Measurements from ENCODE around the gene TMPO. TPM values are rescaled to one million over a fixed set of nuclear protein-coding genes. Genes with fewer than 3 reads are reported as not detected.
A peak's percentile ranks its signal among the peaks of the same experiment; 100 is the strongest.
"Not testable (repeated sequence)": the region's sequence is repeated elsewhere in the genome, so short reads cannot be mapped to it uniquely, and the experiment has no call there.

Gene TMPO
- total RNA-seq, 2 experiments from 2014 or later = 397 to 419 TPM

DNA sequence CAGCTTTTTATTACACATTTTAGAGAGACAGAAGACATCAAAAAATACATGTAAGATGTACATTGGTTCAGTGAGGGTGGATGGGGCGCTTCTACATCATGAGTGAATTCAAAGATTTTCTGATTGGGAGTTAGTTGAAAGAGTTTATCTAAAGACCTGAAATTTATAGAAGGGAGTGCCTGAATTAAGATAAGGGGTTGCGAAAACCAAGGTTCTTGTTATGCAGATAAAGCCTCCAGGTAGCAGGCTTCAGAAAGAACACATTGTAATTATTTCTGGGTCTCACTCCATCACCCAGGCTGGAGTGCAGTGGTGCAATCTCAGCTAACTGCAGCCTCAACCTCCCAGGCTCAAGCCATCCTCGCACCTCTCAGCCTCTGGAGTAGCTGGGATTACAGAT is 26.2 kb upstream of the TMPO start:
- ChIA-PET CTCF (interaction anchor here (2.0 kb wide), 1 partner anchor 27 kb away, joined by 6 read pairs; the partner anchor contains the start of gene TMPO), POLR2A (no interaction called here)
- H3K27ac Mint-ChIP-seq = peak overlapping the region; percentile 36
- peaks cover 8% of the 10 kb centered on the region for H3K4me1 Mint-ChIP-seq
- H3K9me3 Mint-ChIP-seq = no peaks in the 10 kb centered on the region
- no peak overlapping the region for H3K4me3 Mint-ChIP-seq
- H3K36me3 Mint-ChIP-seq (ENCODE audit: low read depth) = no peaks in the 10 kb centered on the region
- H3K27me3 Mint-ChIP-seq = peaks cover 4% of the 10 kb centered on the region
- DNase-seq = no peak

DNA sequence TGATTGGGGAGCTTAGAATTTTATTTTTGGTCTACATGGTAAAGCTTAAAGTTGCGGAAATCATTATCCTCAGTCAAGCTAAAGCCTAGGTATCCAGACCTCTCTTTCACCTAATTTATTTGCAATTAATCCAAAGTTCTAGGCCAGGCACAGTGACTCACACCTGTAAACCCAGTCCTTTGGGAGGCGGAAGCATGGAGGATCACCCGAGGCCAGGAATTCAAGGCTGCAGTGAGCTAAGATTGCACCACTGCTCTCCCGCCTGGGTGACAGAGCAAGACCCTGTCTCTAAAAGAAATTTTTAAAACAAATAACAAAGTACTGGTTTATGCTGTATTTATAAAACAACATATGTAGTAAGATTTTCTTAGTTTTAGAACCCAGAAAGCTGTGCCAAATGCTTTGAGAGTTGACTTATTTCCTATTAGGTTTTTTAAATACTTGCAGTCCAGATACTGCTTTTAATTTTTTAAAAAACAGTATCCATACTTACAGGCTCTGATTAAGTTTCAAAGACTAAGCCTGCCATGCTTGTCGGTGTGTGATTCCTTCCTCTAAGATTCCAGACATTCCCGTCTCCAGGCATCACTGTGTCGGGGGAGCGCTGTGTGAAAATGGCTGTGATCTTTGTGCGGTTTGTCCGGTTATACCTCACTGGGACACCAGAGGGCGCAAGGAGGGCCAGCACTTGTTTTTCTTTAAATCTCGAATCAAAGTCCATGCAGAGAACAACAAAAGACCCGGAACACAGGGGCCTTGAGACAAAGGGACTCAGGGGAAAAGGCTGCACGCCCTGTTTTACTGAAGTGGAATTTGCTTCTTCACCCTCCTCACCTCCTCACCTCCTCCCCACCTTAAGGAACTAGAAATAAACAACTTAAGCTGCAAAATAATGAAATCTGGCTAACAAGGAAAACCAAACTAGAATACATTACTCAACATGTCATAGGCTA is 24.6 kb upstream of the TMPO start:
- peak; percentile 86 for DNase-seq
- Mint-ChIP-seq H3K4me3 (peak overlapping the region; percentile 38), H3K4me1 (peaks cover 8% of the 10 kb centered on the region), H3K36me3 (ENCODE audit: low read depth) (no peaks in the 10 kb centered on the region), H3K9me3 (no peaks in the 10 kb centered on the region), H3K27ac (peak overlapping the region; percentile 94), H3K27me3 (peaks cover 4% of the 10 kb centered on the region)
- POLR2A ChIA-PET = interaction anchor here (0.6 to 0.7 kb wide), 2 partner anchors 13 to 212 kb away, joined by 3 to 4 read pairs; no protein-coding TSS in a partner anchor
- CTCF ChIA-PET = interaction anchor here (0.6 to 1.6 kb wide), 14 partner anchors 9 to 141 kb away, joined by 3 to 6 read pairs (median 4); partner anchors contain the start of gene TMPO

DNA sequence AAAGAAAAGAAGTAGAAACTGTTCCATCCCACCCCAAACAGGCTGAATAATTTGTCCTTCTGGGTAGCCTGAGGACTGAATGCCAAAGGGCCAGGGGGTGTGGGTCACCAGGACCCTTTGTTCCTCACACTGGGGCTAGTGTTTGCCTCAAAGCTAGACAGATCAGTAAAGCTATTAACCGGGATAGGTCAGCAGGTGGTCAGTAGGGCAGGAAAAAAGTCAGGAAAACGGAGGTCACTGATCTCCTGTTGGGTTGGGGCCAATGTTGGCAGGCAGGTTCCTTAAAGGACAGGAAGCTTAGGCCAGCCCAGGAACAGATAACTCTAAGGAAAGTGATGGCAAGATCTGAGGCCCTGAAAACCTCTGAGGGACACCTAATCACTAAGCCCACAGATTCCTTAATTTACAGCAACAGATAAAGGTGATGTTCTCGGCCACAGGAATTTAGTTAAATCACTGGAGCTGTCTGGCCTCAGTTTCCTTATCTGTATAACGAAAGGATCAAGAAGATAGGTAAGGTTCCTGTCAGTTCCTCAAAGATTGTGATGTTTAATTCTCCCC is 22.7 kb upstream of the TMPO start:
- no peak for DNase-seq
- Mint-ChIP-seq H3K27ac (no peak overlapping the region), H3K9me3 (no peaks in the 10 kb centered on the region), H3K27me3 (peaks cover 2% of the 10 kb centered on the region), H3K36me3 (ENCODE audit: low read depth) (no peaks in the 10 kb centered on the region), H3K4me1 (peaks cover 10% of the 10 kb centered on the region), H3K4me3 (no peak overlapping the region)
- POLR2A ChIA-PET = no interaction called here
- CTCF ChIA-PET = interaction anchor here (0.7 to 1.6 kb wide), 4 partner anchors 21 to 83 kb away, joined by 3 to 6 read pairs (median 6); partner anchors contain the start of gene TMPO

DNA sequence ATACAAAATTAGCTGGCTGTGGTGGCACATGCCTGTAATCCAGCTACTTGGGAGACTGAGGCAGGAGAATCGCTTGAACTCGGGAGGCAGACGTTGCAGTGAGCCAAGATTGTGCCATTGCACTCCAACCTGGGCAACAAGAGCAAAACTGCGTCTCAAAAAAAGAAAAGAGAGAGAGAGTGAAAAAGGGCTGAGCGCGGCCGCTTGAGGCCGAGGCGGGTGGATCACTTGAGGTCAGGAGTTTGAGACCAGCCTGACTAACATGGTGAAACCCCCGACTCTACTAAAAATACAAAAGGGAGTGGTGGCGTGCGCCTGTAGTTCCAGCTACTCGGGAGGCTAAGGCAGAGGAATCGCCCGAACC is 14.1 kb upstream of the TMPO start:
- H3K9me3 Mint-ChIP-seq; H3K36me3 Mint-ChIP-seq (ENCODE audit: low read depth); POLR2A ChIA-PET; H3K4me3 Mint-ChIP-seq; DNase-seq; H3K27me3 Mint-ChIP-seq; H3K27ac Mint-ChIP-seq: not testable (repeated sequence)
- peaks cover 40% of the 10 kb centered on the region for H3K4me1 Mint-ChIP-seq
- CTCF ChIA-PET = interaction anchor here (0.9 to 1.4 kb wide), 2 partner anchors 12 to 15 kb away, joined by 3 to 7 read pairs; no protein-coding TSS in a partner anchor

DNA sequence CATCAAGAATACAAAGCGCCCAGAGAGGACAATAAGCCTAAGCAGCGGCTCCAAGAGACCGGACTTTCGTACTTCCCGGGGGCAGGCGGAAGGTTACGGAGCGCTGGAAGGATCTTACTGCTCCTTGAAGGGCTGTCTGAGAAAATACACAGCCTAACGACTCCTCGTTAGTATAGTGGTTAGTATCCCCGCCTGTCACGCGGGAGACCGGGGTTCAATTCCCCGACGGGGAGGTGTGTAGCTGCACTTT is 12.1 kb upstream of the TMPO start:
- Mint-ChIP-seq H3K4me3 (peak overlapping the region; percentile 94), H3K27me3 (peaks cover 7% of the 10 kb centered on the region)
- CTCF ChIA-PET = interaction anchor here (0.9 kb wide), 1 partner anchor 31 kb away, joined by 3 read pairs; no protein-coding TSS in a partner anchor

DNA sequence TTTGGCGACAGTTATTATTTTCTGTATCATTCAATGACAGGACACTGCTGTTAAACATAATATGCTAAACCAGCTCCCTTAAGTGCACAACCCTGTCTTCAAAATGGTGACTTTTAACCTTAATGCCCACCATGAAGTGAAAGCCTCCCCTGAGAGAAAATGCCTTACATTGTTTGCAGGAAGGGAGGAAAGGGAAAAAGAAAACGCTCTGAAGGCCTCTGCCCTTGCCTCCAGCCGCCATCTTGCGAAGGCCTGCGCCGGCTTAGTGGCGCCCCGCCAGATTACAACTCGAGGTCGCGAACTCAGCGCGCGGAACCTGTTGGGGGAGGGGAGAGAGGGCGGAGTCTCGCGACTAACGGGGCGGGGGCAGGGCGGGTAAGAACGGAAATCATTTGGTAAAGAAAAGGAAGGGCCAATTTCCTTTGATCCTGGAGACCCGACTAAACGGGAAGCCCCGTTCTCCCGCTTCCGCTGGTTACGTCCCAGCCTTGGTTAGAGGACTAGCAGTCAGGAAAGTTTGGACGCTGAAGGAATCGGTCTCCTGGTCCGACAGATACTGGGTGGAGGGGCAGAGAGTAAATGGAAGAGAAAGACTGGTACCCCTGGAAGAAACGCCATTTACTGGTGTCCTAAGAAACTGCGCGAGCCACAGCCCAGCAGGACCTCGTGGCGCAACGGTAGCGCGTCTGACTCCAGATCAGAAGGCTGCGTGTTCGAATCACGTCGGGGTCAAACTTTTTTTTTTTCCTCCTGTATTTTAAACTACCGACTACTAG is 11.6 kb upstream of the TMPO start:
- Mint-ChIP-seq H3K36me3 (ENCODE audit: low read depth) (peaks cover 6% of the 10 kb centered on the region), H3K4me3 (peak overlapping the region; percentile 94), H3K27me3 (peaks cover 7% of the 10 kb centered on the region), H3K9me3 (no peaks in the 10 kb centered on the region), H3K27ac (peak overlapping the region; percentile 99), H3K4me1 (peaks cover 31% of the 10 kb centered on the region)
- CTCF ChIA-PET = interaction anchor here (0.9 kb wide), 1 partner anchor 30 kb away, joined by 3 read pairs; no protein-coding TSS in a partner anchor
- DNase-seq = peak; percentile 95
- POLR2A ChIA-PET = interaction anchor here (1.0 to 3.5 kb wide), 2 partner anchors 12 kb away, joined by 3 to 19 read pairs; partner anchors contain the start of gene TMPO

More for the DNA sequence above, 12.1 kb upstream of the TMPO start:
- peak; percentile 88 for DNase-seq
- POLR2A ChIA-PET = interaction anchor here (1.0 to 3.5 kb wide), 2 partner anchors 12 kb away, joined by 3 to 19 read pairs; partner anchors contain the start of gene TMPO
- Mint-ChIP-seq H3K27ac (peak overlapping the region; percentile 99), H3K4me1 (peaks cover 33% of the 10 kb centered on the region), H3K9me3 (no peaks in the 10 kb centered on the region), H3K36me3 (ENCODE audit: low read depth) (peaks cover 6% of the 10 kb centered on the region)

DNA sequence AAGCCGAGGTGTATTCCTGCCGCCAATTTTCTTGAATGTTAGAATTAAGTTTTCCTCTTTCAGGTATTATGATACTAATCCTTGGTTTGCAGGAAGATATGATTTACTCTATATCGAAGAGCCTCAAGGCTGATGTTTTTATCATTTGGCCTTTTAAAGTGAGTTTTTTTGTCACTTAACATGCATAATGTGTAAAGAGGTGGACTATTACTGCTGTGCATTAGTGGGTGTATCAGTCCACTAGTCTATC is 11.1 kb upstream of the TMPO start:
- peaks cover 7% of the 10 kb centered on the region for H3K27me3 Mint-ChIP-seq
- POLR2A ChIA-PET = interaction anchor here (3.5 kb wide), 1 partner anchor 11 kb away, joined by 19 read pairs; the partner anchor contains the start of gene TMPO
- CTCF ChIA-PET = interaction anchor here (0.6 to 1.4 kb wide), 2 partner anchors 10 to 15 kb away, joined by 3 to 7 read pairs; no protein-coding TSS in a partner anchor

DNA sequence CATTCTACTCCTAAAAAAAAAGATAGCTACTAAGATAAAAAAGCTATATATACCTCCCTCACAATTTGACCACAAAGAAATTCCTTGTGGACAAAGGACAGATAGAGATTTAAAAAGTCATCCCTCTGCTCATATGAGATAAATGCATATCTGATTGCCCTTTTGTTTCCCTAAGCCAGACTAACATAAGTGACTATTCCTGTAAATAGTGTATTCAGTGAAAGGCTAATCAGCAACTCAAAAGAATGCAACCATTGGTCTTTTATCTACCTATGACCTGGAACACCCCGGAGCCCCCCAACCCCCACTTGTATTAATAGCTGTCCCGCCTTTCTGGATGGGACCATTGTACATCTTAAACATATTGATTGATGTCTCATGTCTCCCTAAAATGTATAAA is 6.3 kb upstream of the TMPO start:
- Mint-ChIP-seq H3K36me3 (ENCODE audit: low read depth) (peaks cover 11% of the 10 kb centered on the region), H3K27me3 (peaks cover under 1% of the 10 kb centered on the region), H3K4me1 (peaks cover 35% of the 10 kb centered on the region), H3K9me3 (no peaks in the 10 kb centered on the region), H3K27ac (no peak overlapping the region), H3K4me3 (no peak overlapping the region)
- no peak for DNase-seq
- CTCF ChIA-PET = interaction anchor here (0.6 to 2.2 kb wide), 4 partner anchors 10 to 84 kb away, joined by 3 to 6 read pairs (median 4); no protein-coding TSS in a partner anchor
- POLR2A ChIA-PET = interaction anchor here (0.8 kb wide), 1 partner anchor 14 kb away, joined by 5 read pairs; no protein-coding TSS in a partner anchor

More for the DNA sequence above, 11.1 kb upstream of the TMPO start:
- H3K4me3 Mint-ChIP-seq = peak overlapping the region; percentile 94
- peak overlapping the region; percentile 99 for H3K27ac Mint-ChIP-seq
- DNase-seq = no peak
- H3K9me3 Mint-ChIP-seq = no peaks in the 10 kb centered on the region
- H3K4me1 Mint-ChIP-seq = peaks cover 33% of the 10 kb centered on the region
- H3K36me3 Mint-ChIP-seq (ENCODE audit: low read depth) = peaks cover 6% of the 10 kb centered on the region

DNA sequence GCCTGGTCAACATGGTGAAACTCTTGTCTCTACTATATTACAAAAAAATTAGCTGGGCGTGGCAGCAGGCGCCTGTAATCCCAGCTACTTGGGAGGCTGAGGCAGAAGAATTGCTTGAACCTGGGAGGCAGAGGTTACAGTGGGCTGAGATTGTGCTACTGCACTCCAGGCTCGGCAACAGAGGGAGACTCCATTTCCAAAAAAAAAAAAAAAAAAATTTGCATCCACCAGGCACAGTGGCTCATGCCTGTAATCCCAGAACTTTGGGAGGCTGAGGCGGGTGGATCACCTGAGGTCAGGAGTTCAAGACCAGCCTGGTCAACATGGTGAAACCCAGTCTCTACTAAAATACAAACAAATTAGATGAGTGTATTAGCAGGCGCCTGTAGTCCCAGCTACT is 3.6 kb upstream of the TMPO start:
- H3K9me3 Mint-ChIP-seq, DNase-seq, CTCF ChIA-PET, H3K27ac Mint-ChIP-seq, POLR2A ChIA-PET, H3K4me3 Mint-ChIP-seq, H3K27me3 Mint-ChIP-seq: not testable (repeated sequence)
- H3K36me3 Mint-ChIP-seq (ENCODE audit: low read depth) = peaks cover 20% of the 10 kb centered on the region
- H3K4me1 Mint-ChIP-seq = peaks cover 20% of the 10 kb centered on the region

DNA sequence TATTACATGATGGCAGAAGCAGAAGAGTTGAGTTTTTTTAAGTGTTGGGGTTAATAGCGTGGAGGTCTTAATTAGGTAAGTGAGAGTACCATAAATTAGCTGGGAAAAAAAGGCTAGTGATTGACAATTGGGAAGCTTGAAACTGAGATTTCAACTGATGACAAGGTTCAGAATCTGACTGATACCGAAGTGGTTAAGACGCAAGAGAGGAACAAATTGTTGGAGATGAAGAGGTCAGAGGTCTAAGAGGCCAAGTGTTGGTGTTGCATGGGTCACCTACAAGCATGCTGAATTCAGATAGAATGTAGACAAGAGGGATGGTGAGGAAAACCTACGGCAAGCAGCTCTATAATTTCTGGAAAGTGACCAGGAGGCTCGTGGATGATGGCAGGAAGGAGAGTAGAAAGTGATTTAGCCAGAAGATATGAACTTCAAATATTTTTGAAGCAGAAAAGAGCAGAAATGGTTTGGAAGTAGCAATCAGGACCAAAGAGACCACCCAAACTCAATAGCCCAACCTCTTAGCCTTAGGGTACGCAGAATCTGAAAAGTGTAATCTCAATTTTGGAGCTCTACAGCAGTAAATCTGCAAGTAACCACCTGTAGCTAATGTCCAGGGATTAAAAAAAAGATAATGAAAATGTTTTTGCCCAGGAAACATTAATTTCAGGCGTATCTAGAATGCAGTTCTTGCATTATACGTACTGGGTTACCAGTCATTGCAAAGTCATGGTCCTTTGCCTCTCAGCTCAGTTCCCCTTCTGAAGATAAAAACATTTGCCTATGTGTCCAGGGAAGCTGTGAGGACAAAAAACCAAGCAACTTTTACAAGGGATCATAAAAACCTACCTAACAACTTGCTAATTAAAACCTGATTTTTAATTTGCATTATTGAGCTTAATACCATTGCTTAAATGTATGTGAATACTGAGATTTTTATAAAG is 1.7 kb upstream of the TMPO start:
- H3K27me3 Mint-ChIP-seq = no peaks in the 10 kb centered on the region
- H3K36me3 Mint-ChIP-seq (ENCODE audit: low read depth) = peaks cover 36% of the 10 kb centered on the region
- H3K27ac Mint-ChIP-seq = peak overlapping the region; percentile 97
- ChIA-PET POLR2A (interaction anchor here (3.8 kb wide), 1 partner anchor 9 kb away, joined by 19 read pairs; no protein-coding TSS in a partner anchor), CTCF (interaction anchor here (0.7 to 2.0 kb wide), 7 partner anchors 9 to 118 kb away, joined by 3 to 7 read pairs (median 4); no protein-coding TSS in a partner anchor)
- H3K4me1 Mint-ChIP-seq = peaks cover 23% of the 10 kb centered on the region
- no peaks in the 10 kb centered on the region for H3K9me3 Mint-ChIP-seq
- peak overlapping the region; percentile 89 for H3K4me3 Mint-ChIP-seq
- DNase-seq = no peak

DNA sequence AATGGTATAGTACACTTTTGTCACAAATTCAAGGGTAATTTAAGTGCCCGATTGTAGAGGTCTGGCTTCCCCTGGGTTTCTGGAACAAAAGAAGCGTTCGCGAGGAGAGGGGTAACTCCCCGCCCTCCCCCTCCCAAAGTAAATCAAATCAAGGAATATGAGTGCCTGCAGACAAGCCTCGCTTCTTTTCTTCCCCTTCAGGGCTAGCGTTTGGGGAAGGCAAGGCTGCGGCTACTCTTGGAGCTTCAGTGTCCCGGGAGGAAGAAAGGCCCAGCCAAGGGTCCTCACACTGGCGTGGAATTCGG is 456 bp upstream of the TMPO start:
- no peaks in the 10 kb centered on the region for H3K9me3 Mint-ChIP-seq
- POLR2A ChIA-PET = interaction anchor here (3.8 kb wide), 1 partner anchor 10 kb away, joined by 19 read pairs; no protein-coding TSS in a partner anchor
- CTCF ChIA-PET = interaction anchor here (1.6 to 1.9 kb wide), 4 partner anchors 18 to 27 kb away, joined by 4 to 6 read pairs (median 6); no protein-coding TSS in a partner anchor
- peaks cover 46% of the 10 kb centered on the region for H3K36me3 Mint-ChIP-seq (ENCODE audit: low read depth)
- peak overlapping the region; percentile 97 for H3K27ac Mint-ChIP-seq
- no peak for DNase-seq
- H3K4me3 Mint-ChIP-seq = peak overlapping the region; percentile 89
- H3K4me1 Mint-ChIP-seq = peaks cover 31% of the 10 kb centered on the region
- H3K27me3 Mint-ChIP-seq = no peaks in the 10 kb centered on the region

All from activated CD4-positive, alpha-beta T cell treated with anti-CD3 and anti-CD28 coated beads, Interleukin-2, amount 10 ng/mL, durations not matched to agents 7 days and 5 days (primary cell).